ENCODE measurements around the gene SMNDC1.

Gene SMNDC1

GRCh38 chr10:110244550-110244949, 60.2 kb downstream of the SMNDC1 start:
- DNase-seq, result no peak

DNA sequence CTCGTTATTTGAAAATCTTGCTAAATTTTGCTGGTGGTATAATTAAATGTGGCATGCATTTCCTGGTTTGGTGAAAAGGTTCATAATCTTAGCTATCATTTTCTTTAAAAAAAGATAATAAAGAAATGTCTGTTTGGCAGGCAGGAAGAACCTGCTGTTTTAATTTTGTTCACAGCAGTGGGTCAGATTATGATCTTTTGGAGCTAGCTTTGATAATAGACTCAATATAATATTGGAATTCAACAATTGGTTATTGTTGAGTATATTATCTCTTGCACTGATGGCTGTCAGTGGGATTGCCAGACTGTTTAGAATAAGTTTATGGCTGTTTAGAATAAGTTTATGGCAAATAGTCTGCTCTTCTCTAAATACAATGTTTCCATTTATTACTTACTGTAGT, 62.2 kb downstream of the SMNDC1 start:
- DNase-seq, result no peak

DNA sequence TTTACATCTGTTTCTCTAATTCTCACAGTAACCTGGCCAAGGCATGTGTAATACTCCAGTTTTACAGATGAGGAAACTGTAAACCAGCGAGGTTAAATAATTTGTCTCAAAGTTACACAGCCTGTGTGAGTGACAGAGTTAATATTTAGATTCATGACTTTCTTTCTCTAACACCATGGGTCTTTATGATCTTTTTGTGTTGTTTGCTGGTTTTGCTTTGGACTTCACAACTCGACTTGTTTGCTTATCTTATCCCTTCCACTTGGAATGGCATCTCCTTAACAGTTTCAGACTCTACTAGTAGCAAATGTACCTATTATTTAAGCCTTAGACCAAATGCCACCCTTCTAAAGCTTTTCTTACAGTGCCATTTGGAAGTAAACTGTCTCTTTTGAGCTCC, 62.9 kb downstream of the SMNDC1 start:
- no peak for DNase-seq

GRCh38 chr10:110241407-110241806, 63.3 kb downstream of the SMNDC1 start:
- DNase-seq, result peak in 1 of 2 donors; percentile 56

Measured in bone marrow (tissue), 2 donors.